Gastroesophageal sphincter (tissue), 4 donors: ENCODE results near the gene FA2H. TPM values are rescaled to one million over a fixed set of nuclear protein-coding genes. Genes with fewer than 3 reads are reported as not detected.
"Not testable (repeated sequence)": the region's sequence is repeated elsewhere in the genome, so short reads cannot be mapped to it uniquely, and the experiment has no call there.

Experiments
- ATAC-seq: fragments of 150-250 bp; one replicate; pipeline ENCODE4 v1.9.1; 2016; ENCODE audit warnings: mild to moderate bottlenecking, moderate library complexity
- H3K27ac ChIP-seq, 4 donors: fragments of 200-600 bp; sonication (generic) in 3 of 4; 1 replicate in 3 of 4; 2 replicates in 1 of 4; pipeline ENCODE4 v1.5.1; 2016 to 2019
- H3K27me3 ChIP-seq: fragments of 200-600 bp; sonication (generic); one replicate; pipeline ENCODE4 v1.5.1; 2019
- H3K36me3 ChIP-seq, 2 donors: fragments of 200-600 bp; sonication (generic); one replicate each; pipeline ENCODE4 v1.5.1; 2019; ENCODE audit warnings: control low read depth in 1 of 2
- H3K4me1 ChIP-seq, 3 donors: fragments of 200-600 bp; sonication (generic); 1 replicate in 2 of 3; 2 replicates in 1 of 3; pipeline ENCODE4 v1.5.1; 2016 to 2019; ENCODE audit warnings: control low read depth in 2 of 3
- H3K4me3 ChIP-seq, 2 donors: fragments of 200-600 bp; sonication (generic); one replicate each; pipeline ENCODE4 v1.5.1; 2019; ENCODE audit warnings: mild to moderate bottlenecking in 1 of 2, moderate library complexity in 1 of 2
- H3K9me3 ChIP-seq, 3 donors: fragments of 200-600 bp; sonication (generic); one replicate each; pipeline ENCODE4 v1.5.1; 2017 to 2019; ENCODE audit warnings: control low read depth in 2 of 3
- CTCF ChIP-seq, 4 experiments: fragments of 200-600 bp in 2 of 4; fragments of 450-650 bp in 2 of 4; sonication (generic) in 1 of 4; IDR thresholded peaks; one replicate each; pipeline ENCODE4 v1.5.1; 2017 to 2019; ENCODE audit warnings: antibody characterized with exemption in 4 of 4, mild to moderate bottlenecking in 2 of 4, moderate library complexity in 2 of 4
- EP300 ChIP-seq: sonication (generic); formaldehyde crosslinking; IDR thresholded peaks from one replicate; pipeline ENCODE4 v1.6.1; 2017; ENCODE audit warnings: antibody characterized with exemption, mild to moderate bottlenecking
- POLR2A ChIP-seq, 2 donors: fragments of 450-650 bp; IDR thresholded peaks; one replicate each; pipeline ENCODE4 v1.6.1; 2017; ENCODE audit warnings: antibody characterized with exemption in 2 of 2, mild to moderate bottlenecking in 2 of 2, moderate library complexity in 1 of 2
- POLR2AphosphoS5 ChIP-seq: sonication (generic); formaldehyde crosslinking; IDR thresholded peaks from one replicate; pipeline ENCODE4 v1.6.1; 2017; ENCODE audit warnings: antibody characterized with exemption
- WGBS, 2 donors: methylation state at CpG; one replicate each; pipeline ENCODE4 v1.1.5; 2018; ENCODE audit warnings: low coverage in 1 of 2; 5-methylcytosine and 5-hydroxymethylcytosine counted together
- total RNA-seq, 4 donors: library from RNA; depleted of rRNA; stranded (reverse); fragments of >200 nt; gene quantifications; one replicate each; pipeline ENCODE4 v1.1.0, GENCODE V29; 2016

Gene FA2H
- total RNA-seq, 4 donors from 2014 or later, result 0.27 to 2.2 (median 0.31) TPM; not detected in 1

- H3K36me3 ChIP-seq, result no peaks in the 10 kb centered on the region
- no peak for TF ChIP-seq EP300
- no peak for TF ChIP-seq CTCF (IDR thresholded peaks at IDR 0.05)
- TF ChIP-seq POLR2A (IDR thresholded peaks at IDR 0.05), result no peak
- TF ChIP-seq POLR2AphosphoS5, result no peak
- peaks cover 0 to 12% (median 0%) of the 10 kb centered on the region in 3 donors for H3K4me1 ChIP-seq
- ATAC-seq, result peak; percentile 48
- H3K9me3 ChIP-seq, result peaks cover 0 to 11% (median 0%) of the 10 kb centered on the region in 3 donors
- H3K4me3 ChIP-seq, result no peak overlapping the region
- peaks cover 10% of the 10 kb centered on the region for H3K27me3 ChIP-seq
- no CpG with 5 or more reads among the region's 19 CpGs for WGBS, 2 donors
- peak overlapping the region in 2 of 4 donors; percentile 48 to 53 for H3K27ac ChIP-seq
Measured at GRCh38 chr16:74724820-74725549, 49.6 kb downstream of the FA2H start.

- 60 to 79% methylated on average over 1 to 5 of the region's 7 CpGs for WGBS, 2 donors
- H3K9me3 ChIP-seq, result peaks cover 0 to 11% (median 0%) of the 10 kb centered on the region in 3 donors
- no peaks in the 10 kb centered on the region for H3K36me3 ChIP-seq
- H3K27ac ChIP-seq, result no peak overlapping the region
- TF ChIP-seq CTCF (IDR thresholded peaks at IDR 0.05) (no peak), POLR2AphosphoS5 (no peak), POLR2A (IDR thresholded peaks at IDR 0.05) (no peak)
- ATAC-seq, result no peak
- H3K27me3 ChIP-seq, result peaks cover 10% of the 10 kb centered on the region
- peaks cover 0 to 12% (median 0%) of the 10 kb centered on the region in 3 donors for H3K4me1 ChIP-seq
- no peak overlapping the region for H3K4me3 ChIP-seq
Measured at GRCh38 chr16:74723256-74723655, 51.4 kb downstream of the FA2H start.

GRCh38 chr16:74722156-74722555, 52.5 kb downstream of the FA2H start:
- not testable (repeated sequence) for H3K27ac ChIP-seq, H3K27me3 ChIP-seq, H3K36me3 ChIP-seq, ATAC-seq, H3K4me3 ChIP-seq, H3K9me3 ChIP-seq
- WGBS, 2 donors, result no CpG with 5 or more reads among the region's 2 CpGs
- peaks cover 0 to 12% (median 0%) of the 10 kb centered on the region in 3 donors for H3K4me1 ChIP-seq

DNA sequence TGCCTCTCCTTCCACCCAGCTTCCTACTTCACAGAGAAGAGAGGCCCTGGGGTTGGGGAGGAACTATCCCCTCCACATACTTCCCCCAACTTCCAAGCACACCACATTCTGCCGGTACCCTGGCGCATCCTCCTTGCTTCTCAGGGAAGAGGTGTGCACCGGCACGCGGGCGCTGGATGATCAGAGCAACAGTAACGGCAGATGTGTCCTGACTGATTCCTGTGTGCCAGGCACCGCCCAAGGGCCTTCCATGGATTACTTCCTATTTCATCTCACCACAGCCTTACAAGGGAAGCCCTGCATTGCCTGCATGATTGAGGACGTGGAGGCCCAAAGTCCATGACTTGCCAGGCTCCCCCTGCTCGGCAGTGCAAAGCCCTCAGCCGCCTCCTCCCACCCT, 52.9 kb downstream of the FA2H start:
- Histone ChIP-seq H3K9me3 (peaks cover 0 to 3% (median 0%) of the 10 kb centered on the region in 3 donors), H3K4me3 (no peak overlapping the region), H3K27ac (no peak overlapping the region), H3K4me1 (peaks cover 0 to 12% (median 0%) of the 10 kb centered on the region in 3 donors), H3K36me3 (no peaks in the 10 kb centered on the region), H3K27me3 (peaks cover 4% of the 10 kb centered on the region)
- no peak for ATAC-seq
- TF ChIP-seq EP300 (no peak), POLR2AphosphoS5 (no peak), POLR2A (IDR thresholded peaks at IDR 0.05) (no peak), CTCF (IDR thresholded peaks at IDR 0.05) (no peak)
- WGBS, 2 donors, result 73 to 89% methylated on average over 3 to 4 of the region's 11 CpGs

- Histone ChIP-seq H3K4me1 (peaks cover 0 to 12% (median 0%) of the 10 kb centered on the region in 3 donors), H3K27ac (no peak overlapping the region), H3K9me3 (no peaks in the 10 kb centered on the region), H3K4me3 (no peak overlapping the region), H3K27me3 (peaks cover 4% of the 10 kb centered on the region), H3K36me3 (no peaks in the 10 kb centered on the region)
- WGBS, 2 donors, result 62 to 68% methylated on average over 5 of the region's 5 CpGs
- TF ChIP-seq POLR2A (IDR thresholded peaks at IDR 0.05) (no peak), CTCF (IDR thresholded peaks at IDR 0.05) (no peak), EP300 (no peak), POLR2AphosphoS5 (no peak)
- no peak for ATAC-seq
Measured at GRCh38 chr16:74720579-74720978, 54.0 kb downstream of the FA2H start.
